Coronary artery (tissue), 2 donors: ENCODE data around the gene OXSR1.
"Not testable (repeated sequence)": the region's sequence is repeated elsewhere in the genome, so short reads cannot be mapped to it uniquely, and the experiment has no call there.

ENCODE experiments used
- DNase-seq: peaks from one replicate; pipeline ENCODE4 v3.0.0-alpha.2; 2017; ENCODE audit warnings: low spot score
- H3K27ac ChIP-seq, 2 donors: fragments of 200-600 bp; sonication (generic); one replicate each; pipeline ENCODE4 v1.5.1; 2016 to 2019
- H3K4me3 ChIP-seq: fragments of 200-600 bp; sonication (generic); 2 replicates; pipeline ENCODE4 v1.5.1; 2016; ENCODE audit warnings: mild to moderate bottlenecking, moderate library complexity
- TF ChIP-seq, protein P1 (sequence below): fragments of 200-600 bp; sonication (generic); IDR thresholded peaks from one replicate; pipeline ENCODE4 v1.5.1; 2019; ENCODE audit warnings: antibody characterized with exemption

OXSR1 gene

DNA sequence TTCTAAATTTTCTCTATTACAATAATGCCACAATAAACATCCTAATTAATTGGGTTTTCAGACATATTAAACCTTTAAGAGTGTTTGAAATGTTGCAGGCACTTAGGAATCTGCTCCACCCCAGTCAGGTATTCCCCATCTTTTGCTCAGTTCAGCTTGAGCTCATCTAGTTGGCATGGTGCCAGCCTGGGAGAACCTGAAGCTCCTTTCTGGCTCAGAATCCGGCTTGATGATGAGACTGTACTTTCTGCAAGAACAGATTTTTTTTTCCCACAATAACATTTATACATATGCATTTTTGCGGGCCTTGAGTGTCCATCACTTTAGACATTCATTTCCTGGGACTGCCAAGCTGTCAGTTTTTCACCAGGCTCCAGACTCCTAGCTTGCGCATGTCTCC, 7.7 kb upstream of the OXSR1 start:
- TF ChIP-seq, protein P1, sequence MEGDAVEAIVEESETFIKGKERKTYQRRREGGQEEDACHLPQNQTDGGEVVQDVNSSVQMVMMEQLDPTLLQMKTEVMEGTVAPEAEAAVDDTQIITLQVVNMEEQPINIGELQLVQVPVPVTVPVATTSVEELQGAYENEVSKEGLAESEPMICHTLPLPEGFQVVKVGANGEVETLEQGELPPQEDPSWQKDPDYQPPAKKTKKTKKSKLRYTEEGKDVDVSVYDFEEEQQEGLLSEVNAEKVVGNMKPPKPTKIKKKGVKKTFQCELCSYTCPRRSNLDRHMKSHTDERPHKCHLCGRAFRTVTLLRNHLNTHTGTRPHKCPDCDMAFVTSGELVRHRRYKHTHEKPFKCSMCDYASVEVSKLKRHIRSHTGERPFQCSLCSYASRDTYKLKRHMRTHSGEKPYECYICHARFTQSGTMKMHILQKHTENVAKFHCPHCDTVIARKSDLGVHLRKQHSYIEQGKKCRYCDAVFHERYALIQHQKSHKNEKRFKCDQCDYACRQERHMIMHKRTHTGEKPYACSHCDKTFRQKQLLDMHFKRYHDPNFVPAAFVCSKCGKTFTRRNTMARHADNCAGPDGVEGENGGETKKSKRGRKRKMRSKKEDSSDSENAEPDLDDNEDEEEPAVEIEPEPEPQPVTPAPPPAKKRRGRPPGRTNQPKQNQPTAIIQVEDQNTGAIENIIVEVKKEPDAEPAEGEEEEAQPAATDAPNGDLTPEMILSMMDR = no peak
- H3K4me3 ChIP-seq = no peak overlapping the region
- DNase-seq = no peak
- no peak overlapping the region for H3K27ac ChIP-seq

DNA sequence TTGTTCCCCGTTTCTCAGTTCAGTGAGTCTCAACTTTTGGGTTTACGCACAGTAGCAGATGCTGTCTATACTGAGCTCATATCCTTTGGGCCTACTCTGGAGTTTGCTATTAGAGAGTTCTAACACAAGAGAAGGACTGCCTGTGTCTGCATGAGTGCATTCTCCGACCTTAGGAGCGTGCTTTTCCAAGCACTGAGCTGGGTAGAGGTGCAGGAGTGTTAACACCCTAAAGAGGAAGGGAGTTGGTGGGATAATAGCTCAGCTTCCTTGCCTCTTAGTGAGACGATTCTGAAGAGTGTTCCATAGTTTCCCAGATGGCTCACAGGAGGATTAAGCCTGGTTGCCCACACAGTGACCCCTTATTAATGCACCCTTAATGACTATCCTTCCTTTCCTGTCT, 6.9 kb upstream of the OXSR1 start:
- TF ChIP-seq, protein P1 = no peak
- Histone ChIP-seq H3K27ac (no peak overlapping the region), H3K4me3 (no peak overlapping the region)
- no peak for DNase-seq

DNA sequence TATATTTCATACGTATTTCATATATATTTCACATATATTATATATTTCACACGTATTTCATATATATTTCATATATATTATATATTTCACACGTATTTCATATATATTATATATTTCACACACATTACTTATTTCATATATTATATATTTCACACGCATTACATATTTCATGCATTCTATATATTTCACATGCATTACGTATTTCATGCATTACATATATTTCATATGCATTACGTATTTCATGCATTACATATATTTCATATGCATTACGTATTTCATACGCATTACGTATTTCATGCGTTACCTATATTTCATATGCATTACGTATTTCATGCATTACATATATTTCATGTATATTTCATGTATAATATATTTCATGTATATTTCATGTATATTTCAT, 4.6 kb upstream of the OXSR1 start:
- not testable (repeated sequence) for DNase-seq, H3K4me3 ChIP-seq, H3K27ac ChIP-seq

DNA sequence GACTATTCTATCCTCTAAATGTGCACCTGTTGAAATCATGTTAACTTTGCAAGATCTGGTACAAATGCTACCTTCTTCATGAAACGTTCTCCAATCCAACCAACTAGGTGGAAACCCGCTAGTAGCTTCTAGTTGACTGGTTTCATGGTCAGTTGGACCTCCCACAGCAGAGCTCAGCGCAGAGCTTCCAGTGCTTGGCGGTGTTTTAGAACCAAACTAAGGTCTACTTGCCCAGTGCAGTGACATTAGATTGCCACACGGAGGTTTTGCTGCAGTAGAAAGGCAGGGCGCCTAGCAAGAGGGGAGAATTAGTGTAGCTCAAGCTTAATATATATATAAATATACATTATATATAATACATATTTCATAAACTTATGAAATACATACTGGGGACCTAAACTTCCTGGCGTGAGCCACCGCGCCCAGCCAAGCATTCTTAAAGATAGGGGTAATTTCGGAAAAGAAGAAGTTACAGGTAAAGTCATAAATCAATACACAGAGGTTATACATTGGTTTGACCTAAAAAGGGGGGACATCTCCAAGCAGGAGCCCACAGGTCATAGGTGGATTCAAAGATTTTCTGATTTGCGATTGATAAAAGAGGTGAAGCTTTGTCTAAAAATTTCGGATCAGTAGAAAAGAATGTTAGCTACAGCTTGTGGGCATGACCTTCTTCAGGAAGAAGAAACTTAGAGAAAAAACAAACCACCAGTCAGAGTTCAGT, 2.1 kb upstream of the OXSR1 start:
- TF ChIP-seq, protein P1 = no peak
- no peak for DNase-seq
- Histone ChIP-seq H3K27ac (no peak overlapping the region), H3K4me3 (no peak overlapping the region)

DNA sequence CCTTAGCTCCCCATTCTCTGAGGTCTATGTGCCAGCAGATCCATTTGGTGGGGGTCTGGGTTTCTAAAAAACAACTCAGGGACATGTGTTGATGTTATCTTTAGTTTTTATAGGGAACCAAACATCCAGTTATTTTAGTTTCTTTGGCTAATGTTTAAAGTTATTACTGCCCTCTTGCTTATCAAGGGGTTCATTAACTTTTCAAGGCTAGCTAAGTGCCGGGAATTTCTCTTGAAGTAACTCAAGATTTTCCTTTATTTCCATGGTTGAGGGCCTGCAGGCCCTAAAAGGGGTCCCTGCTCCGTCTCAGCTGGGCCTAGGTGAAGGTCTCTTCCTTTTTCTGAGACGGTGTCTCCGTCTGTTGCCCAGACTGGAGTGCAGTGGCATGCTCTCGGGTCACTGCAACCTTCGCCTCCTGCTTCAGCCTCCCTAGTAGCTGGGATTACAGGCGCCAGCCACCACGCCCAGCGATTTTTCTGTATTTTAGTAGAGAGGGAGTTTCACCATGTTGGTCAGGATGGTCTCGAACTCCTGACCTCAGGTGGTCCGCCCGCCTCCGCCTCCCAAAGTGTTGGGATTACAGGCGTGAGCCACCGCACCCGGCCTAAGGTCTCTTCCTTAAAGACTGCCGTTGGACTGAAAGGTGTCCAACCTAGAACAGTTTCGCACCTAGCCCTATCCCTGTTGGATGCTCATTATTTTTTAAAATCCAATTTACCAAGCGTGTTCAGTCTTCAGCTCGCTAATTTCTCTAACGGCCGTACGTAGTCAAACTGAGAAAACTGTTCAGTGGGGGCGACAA, 1.3 kb upstream of the OXSR1 start:
- TF ChIP-seq, protein P1 = no peak
- Histone ChIP-seq H3K27ac (peak overlapping the region; percentile 92 to 97), H3K4me3 (peak overlapping the region; percentile 91)
- DNase-seq = no peak

DNA sequence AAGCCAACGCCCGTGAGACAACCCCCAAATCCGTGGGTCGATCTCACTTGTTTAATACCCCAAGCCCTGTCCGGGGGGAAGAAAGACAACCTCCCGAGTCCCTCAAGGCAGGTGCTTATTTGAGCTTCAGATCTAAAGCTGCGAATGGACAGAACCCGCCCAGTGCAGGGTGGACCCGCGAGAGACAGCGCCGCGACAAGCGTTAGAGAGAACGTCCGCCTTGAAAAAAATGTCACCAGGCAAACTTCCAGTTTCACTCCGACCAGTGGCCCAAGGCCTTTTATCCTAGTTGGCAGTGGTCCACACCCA, 740 bp upstream of the OXSR1 start:
- no peak for DNase-seq
- TF ChIP-seq, protein P1 = no peak
- peak overlapping the region; percentile 92 to 97 for H3K27ac ChIP-seq
- H3K4me3 ChIP-seq = peak overlapping the region; percentile 91

DNA sequence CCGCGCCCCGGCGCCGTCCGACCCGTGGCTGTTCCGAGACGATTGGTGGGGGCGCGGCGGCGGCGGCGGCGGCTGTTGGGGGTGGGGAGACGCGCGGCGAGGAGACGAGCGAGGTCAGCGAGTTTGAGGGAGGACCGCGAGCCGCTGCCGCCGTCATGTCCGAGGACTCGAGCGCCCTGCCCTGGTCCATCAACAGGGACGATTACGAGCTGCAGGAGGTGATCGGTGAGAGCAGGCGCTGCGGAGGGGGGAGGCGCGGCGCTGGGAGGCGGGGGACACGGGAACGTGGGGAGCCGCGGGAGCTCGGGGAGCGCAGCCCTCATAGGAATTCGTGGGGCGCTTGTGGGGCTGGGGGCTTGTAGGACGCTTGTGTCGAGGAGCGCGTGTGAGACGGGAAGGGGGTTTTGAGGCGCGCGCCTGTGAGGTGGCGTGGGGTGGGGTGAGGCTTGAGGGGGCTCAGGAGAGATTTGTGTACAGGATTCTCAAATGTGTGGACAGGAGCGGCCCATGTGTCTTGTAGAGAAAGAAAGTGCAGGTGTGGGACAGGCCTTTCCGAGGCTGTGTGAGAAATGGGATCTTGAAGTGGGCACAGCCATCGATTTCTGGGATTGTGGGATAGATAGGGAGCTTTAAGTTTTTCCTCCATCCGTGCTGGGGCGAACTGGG, 518 bp downstream of the OXSR1 start:
- peak; percentile 84 for DNase-seq
- TF ChIP-seq, protein P1 = no peak
- Histone ChIP-seq H3K4me3 (peak overlapping the region; percentile 91), H3K27ac (peak overlapping the region; percentile 92 to 97)
